Body of pancreas (tissue), 4 donors: ENCODE results near the gene ARHGAP42. TPM values are rescaled to one million over a fixed set of nuclear protein-coding genes. Genes with fewer than 3 reads are reported as not detected.

Experiments used
- ATAC-seq: fragments of 150-250 bp; one replicate; pipeline ENCODE4 v1.9.1; 2016
- DNase-seq, 4 donors: peaks; one replicate each; pipeline ENCODE4 v3.0.0-alpha.2; 2019
- H3K27ac ChIP-seq, 4 donors: fragments of 200-600 bp; sonication (generic); 1 replicate in 3 of 4; 2 replicates in 1 of 4; pipeline versions ENCODE4 v1.5.1 to v1.6.1; 2016 to 2019; ENCODE audit warnings: mild to moderate bottlenecking in 1 of 4, mixed read lengths in 1 of 4, moderate library complexity in 1 of 4
- H3K27me3 ChIP-seq, 2 donors: fragments of 200-600 bp; sonication (generic); one replicate each; pipeline ENCODE4 v1.6.0; 2016; ENCODE audit warnings: mild to moderate bottlenecking in 1 of 2
- H3K36me3 ChIP-seq, 2 donors: fragments of 200-600 bp; sonication (generic); replicated peaks in 1 of 2; 2 replicates each; pipeline ENCODE4 v1.5.1; 2016; ENCODE audit warnings: low read depth in 2 of 2; ENCODE audit not compliant: insufficient read depth in 1 of 2
- H3K4me1 ChIP-seq: fragments of 200-600 bp; sonication (generic); one replicate; pipeline ENCODE4 v1.6.0; 2016
- H3K4me3 ChIP-seq, 2 donors: fragments of 200-600 bp; sonication (generic); 1 replicate in 1 of 2; 2 replicates in 1 of 2; pipeline ENCODE4 v1.5.1; 2016 to 2019
- H3K9me3 ChIP-seq, 3 donors: fragments of 200-600 bp; sonication (generic); 1 replicate in 2 of 3; 2 replicates in 1 of 3; pipeline ENCODE4 v1.5.1; 2016
- POLR2A ChIP-seq, 3 donors: fragments of 450-650 bp; IDR thresholded peaks; one replicate each; pipeline ENCODE4 v1.6.1; 2016; ENCODE audit warnings: antibody characterized with exemption in 3 of 3, mild to moderate bottlenecking in 2 of 3
- WGBS, 2 donors: methylation state at CpG; one replicate each; pipeline ENCODE4 v1.1.5; 2017; 5-methylcytosine and 5-hydroxymethylcytosine counted together
- intact Hi-C: fragments of 100-400 bp; cut with DNase I; formaldehyde crosslinking; loops from one replicate; pipeline ENCODE4 v1.15.1; 2023
- total RNA-seq, 2 donors: library from RNA; depleted of rRNA; stranded (reverse); fragments of >200 nt; gene quantifications; one replicate each; pipeline ENCODE4 v1.1.0, GENCODE V29; 2016
- TF ChIP-seq, protein P1 (sequence below), 7 experiments: fragments of 450-650 bp in 4 of 7; fragments of 200-600 bp in 3 of 7; sonication (generic) in 3 of 7; IDR thresholded peaks; one replicate each; pipeline ENCODE4 v1.5.1; 2016 to 2019; ENCODE audit warnings: antibody characterized with exemption in 7 of 7

Gene ARHGAP42
- total RNA-seq, 2 donors from 2014 or later = 3.6 to 4.7 TPM

- Histone ChIP-seq H3K27ac (no peak overlapping the region), H3K36me3 (no peaks in the 10 kb centered on the region), H3K4me3 (no peak overlapping the region), H3K27me3 (no peaks in the 10 kb centered on the region), H3K9me3 (no peaks in the 10 kb centered on the region), H3K4me1 (no peaks in the 10 kb centered on the region)
- 87 to 91% methylated on average over 1 of the region's 1 CpG for WGBS, 2 donors
- intact Hi-C loops = no loop called here
- DNase-seq (no peak), ATAC-seq (no peak)
- TF ChIP-seq POLR2A (IDR thresholded peaks at IDR 0.05) = no peak
- TF ChIP-seq, protein P1, sequence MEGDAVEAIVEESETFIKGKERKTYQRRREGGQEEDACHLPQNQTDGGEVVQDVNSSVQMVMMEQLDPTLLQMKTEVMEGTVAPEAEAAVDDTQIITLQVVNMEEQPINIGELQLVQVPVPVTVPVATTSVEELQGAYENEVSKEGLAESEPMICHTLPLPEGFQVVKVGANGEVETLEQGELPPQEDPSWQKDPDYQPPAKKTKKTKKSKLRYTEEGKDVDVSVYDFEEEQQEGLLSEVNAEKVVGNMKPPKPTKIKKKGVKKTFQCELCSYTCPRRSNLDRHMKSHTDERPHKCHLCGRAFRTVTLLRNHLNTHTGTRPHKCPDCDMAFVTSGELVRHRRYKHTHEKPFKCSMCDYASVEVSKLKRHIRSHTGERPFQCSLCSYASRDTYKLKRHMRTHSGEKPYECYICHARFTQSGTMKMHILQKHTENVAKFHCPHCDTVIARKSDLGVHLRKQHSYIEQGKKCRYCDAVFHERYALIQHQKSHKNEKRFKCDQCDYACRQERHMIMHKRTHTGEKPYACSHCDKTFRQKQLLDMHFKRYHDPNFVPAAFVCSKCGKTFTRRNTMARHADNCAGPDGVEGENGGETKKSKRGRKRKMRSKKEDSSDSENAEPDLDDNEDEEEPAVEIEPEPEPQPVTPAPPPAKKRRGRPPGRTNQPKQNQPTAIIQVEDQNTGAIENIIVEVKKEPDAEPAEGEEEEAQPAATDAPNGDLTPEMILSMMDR (IDR thresholded peaks at IDR 0.05) = no peak
Observed at GRCh38 chr11:100677796-100678195, 9.3 kb upstream of the ARHGAP42 start.

DNA sequence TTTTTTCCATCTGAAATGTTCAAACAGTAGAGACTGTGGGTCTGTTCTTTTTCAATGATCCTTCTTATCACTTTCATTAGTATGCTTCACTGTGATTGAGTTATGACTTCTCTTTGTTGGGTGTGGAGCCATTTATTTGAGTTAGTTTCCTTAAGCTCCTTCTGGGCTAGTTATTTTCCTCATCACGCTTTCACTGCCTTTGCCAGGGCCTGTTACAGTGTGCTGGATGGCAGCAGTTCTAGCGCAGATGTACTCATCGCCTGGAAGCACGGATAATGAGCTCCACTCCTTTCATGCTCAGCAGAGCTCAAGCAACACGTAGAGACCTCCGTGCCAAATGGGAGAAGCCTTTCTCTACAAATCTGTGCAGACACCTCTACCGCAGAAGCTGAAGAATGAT lies 7.0 kb upstream of the ARHGAP42 start:
- no peaks in the 10 kb centered on the region for H3K4me1 ChIP-seq
- no peak overlapping the region for H3K4me3 ChIP-seq
- H3K36me3 ChIP-seq = no peaks in the 10 kb centered on the region
- no peak for DNase-seq
- no peaks in the 10 kb centered on the region for H3K9me3 ChIP-seq
- no peaks in the 10 kb centered on the region for H3K27me3 ChIP-seq
- no peak overlapping the region for H3K27ac ChIP-seq
- TF ChIP-seq POLR2A (IDR thresholded peaks at IDR 0.05) = no peak
- TF ChIP-seq, protein P1 (IDR thresholded peaks at IDR 0.05) = no peak
- WGBS, 2 donors = 76 to 79% methylated on average over 7 of the region's 7 CpGs
- intact Hi-C loops = no loop called here
- ATAC-seq = no peak

DNA sequence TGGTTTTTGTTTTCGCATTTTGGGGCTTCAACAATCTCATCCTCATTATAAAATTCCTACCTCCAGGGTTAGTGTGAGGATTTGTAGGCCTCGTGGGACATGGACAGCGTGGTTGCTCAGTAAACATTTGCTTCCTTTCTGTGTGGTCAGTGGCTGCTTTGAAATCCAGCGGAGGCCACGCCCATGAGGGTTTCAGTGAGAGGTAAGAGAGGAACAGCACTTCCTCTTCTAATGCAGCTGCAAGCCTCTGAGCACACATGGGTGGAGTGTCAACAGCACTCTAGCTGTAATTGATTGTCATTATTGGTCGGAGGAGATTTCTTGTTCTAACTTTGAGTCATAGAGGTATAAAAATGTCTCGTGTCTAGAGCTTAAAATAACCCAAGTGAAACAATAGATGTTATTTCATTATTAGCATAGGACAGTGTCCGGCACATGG lies 6.0 kb upstream of the ARHGAP42 start:
- ATAC-seq (no peak), DNase-seq (peak in 3 of 4 donors; percentile 27 to 42 (median 30))
- Histone ChIP-seq H3K27me3 (no peaks in the 10 kb centered on the region), H3K4me3 (no peak overlapping the region), H3K4me1 (no peaks in the 10 kb centered on the region), H3K9me3 (no peaks in the 10 kb centered on the region), H3K36me3 (no peaks in the 10 kb centered on the region), H3K27ac (no peak overlapping the region)
- TF ChIP-seq, protein P1 (IDR thresholded peaks at IDR 0.05) = no peak
- no peak for TF ChIP-seq POLR2A (IDR thresholded peaks at IDR 0.05)
- WGBS, 2 donors = 40 to 43% methylated on average over 7 to 8 of the region's 8 CpGs
- intact Hi-C loops = no loop called here

DNA sequence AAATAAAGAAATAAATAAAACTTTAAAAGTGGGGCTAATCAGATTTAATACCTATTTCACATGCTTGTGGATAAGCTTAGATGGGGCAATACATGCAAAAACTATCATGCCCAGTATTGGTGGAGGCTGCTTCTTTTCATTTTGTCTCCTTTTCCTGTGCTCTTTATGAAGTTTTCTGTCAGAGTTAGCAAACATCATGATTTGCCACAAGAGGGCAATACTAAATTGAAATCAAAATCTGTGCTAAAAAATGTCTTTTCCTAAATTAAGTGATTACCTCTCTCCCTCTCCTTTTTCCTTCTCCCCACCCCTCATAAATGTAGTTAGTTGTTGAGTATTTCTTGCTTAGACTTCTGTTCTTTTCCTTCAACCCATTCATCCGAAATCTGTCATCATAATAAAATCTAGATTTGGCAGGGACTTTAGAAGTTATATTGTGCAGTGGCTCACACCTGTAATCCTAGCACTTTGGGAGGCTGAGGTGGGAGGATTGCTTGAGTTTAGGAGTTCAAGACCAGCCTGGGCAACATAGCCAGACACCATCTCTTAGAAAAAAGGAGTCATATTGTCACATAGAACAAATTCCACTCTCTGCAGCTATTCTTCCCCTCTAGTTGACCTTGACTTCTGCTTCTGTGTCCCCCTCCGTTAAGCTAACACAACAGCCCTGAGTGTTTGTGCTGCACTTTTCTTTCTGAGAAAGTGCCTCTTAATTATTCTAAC lies 4.7 kb upstream of the ARHGAP42 start:
- DNase-seq (no peak), ATAC-seq (no peak)
- Histone ChIP-seq H3K4me3 (no peak overlapping the region), H3K4me1 (peaks cover 6% of the 10 kb centered on the region), H3K36me3 (no peaks in the 10 kb centered on the region), H3K27me3 (no peaks in the 10 kb centered on the region), H3K27ac (no peak overlapping the region), H3K9me3 (no peaks in the 10 kb centered on the region)
- intact Hi-C loops = no loop called here
- 21 to 35% methylated on average over 2 of the region's 2 CpGs for WGBS, 2 donors
- no peak for TF ChIP-seq POLR2A (IDR thresholded peaks at IDR 0.05)
- TF ChIP-seq, protein P1 (IDR thresholded peaks at IDR 0.05) = peak in 6 of 7 experiments; percentile 29 to 66 (median 46)

GRCh38 chr11:100683126-100683525 lies 4.0 kb upstream of the ARHGAP42 start:
- intact Hi-C loops = no loop called here
- no peak overlapping the region for H3K27ac ChIP-seq
- ATAC-seq (no peak), DNase-seq (no peak)
- 65 to 68% methylated on average over 3 of the region's 3 CpGs for WGBS, 2 donors
- H3K4me3 ChIP-seq = no peak overlapping the region
- TF ChIP-seq, protein P1 (IDR thresholded peaks at IDR 0.05) = no peak
- TF ChIP-seq POLR2A (IDR thresholded peaks at IDR 0.05) = no peak
- H3K27me3 ChIP-seq = no peaks in the 10 kb centered on the region
- H3K4me1 ChIP-seq = peaks cover 9% of the 10 kb centered on the region
- H3K9me3 ChIP-seq = no peaks in the 10 kb centered on the region
- H3K36me3 ChIP-seq = no peaks in the 10 kb centered on the region
